Middle frontal gyrus (tissue), 1 donor: ENCODE measurements around the gene SMPDL3B.
A peak's percentile ranks its signal among the peaks of the same experiment; 100 is the strongest.
"Not testable (repeated sequence)": the region's sequence is repeated elsewhere in the genome, so short reads cannot be mapped to it uniquely, and the experiment has no call there.

ENCODE experiments used
- DNase-seq: peaks from one replicate; pipeline ENCODE4 v3.0.0-alpha.2; 2015; ENCODE audit warnings: low spot score; ENCODE audit errors: extremely low spot score

The SMPDL3B gene

DNA sequence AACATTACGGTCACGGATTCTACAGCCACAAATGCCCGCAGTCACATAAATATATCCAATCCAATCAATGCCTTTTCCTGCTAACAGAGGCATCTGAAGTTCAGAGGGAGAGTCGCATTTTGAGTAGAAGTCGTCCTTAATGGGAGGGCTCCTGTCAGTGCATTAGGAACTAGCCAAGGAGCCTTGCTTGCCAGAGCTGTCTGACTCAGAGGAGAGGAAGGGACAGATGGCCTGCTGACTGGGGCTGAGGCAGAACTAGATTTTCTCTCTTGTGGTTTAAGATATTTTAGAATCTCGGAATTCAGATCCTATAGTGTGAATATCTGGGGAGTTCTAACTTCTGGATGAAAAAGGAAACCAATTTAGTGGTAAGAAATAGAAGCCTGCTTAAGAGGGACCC lies 35.6 kb downstream of the SMPDL3B start:
- peak; percentile 27 for DNase-seq

GRCh38 chr1:27971674-27972073 lies 36.9 kb downstream of the SMPDL3B start:
- no peak for DNase-seq

DNA sequence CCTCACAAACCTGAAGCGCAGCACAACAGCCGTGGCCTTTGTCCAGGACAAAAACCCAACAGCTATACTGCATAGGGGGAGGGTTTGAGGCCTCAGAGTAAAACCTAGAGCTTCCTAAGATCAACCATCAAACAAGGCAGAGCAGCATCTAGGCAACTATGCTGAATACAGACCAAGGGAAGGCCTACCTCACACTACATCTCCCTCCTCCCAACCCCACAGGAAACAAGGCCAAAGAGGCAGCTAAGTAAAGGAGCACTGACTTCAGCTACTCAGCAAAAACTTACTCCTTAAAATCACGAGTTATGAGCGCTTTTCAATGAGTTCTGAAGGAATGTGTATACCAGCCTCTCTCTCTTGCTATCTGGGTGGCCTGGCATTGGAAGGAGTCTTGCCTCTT lies 37.3 kb downstream of the SMPDL3B start:
- no peak for DNase-seq

- DNase-seq = no peak
Observed at GRCh38 chr1:27973771-27974416, 39.1 kb downstream of the SMPDL3B start.

DNA sequence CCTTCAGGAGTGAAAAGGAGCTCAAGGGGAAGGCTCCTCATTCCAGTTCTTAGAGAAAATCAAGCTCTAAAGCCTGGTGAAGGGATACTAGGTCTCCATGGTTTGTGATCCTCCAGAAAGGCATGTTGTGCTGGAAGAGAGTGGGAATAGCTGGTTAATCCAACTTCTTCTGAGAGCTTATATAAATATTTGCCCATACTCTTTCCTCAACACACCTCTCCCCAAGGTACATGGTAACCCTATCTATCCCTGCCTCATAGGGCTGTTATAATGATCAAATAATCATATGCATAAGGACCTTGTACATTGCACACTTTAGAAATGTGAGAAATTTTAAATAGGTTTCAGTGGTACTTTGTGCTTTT lies 39.6 kb downstream of the SMPDL3B start:
- DNase-seq = no peak

DNA sequence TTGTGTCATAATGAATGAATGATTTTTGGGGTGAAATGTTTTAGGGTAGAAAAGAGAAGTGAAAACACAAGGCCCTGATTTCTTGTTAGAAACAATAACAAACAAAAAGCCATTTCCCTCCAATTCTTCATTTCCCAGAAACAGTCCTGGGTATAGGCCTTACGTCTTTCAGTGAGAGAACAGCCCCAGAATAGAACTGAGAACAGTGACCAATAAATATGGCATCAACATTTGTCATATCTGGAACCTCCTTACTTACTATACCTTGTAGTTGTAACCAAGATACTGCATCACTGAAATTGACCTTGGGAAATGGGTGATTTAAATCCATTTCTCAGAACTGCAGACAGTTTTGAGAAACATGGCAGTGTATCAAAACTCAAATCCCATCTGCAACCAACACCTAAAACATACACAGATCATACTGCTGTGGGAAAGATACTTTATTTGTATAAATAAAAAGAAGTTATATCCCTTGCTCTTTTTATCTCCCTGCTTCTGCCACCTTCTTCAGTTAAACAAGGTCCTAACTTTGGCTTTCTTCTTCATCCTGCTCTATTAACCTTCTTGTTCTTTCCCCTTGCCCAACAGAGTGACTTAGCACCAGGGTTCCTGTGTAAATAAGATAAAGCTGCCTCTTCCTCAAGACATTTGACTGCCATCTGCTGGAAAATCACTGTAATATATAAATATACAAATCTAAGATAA lies 44.5 kb downstream of the SMPDL3B start:
- peak; percentile 44 for DNase-seq

DNA sequence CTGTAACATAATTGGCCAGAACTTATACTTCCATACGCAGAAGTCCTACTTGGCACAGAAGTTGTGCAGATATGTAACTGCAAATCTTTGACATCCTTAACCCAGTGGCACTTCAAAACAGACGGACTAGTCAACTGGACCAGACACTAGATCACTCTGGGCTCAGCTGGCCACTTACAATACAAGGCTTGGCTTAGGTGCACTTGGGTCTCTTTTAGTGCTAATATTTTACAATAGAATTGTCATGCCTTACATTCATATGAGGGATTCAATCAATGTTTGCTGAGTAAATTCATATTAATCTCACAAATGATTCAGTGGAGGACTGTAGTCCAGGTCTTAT lies 45.0 kb downstream of the SMPDL3B start:
- no peak for DNase-seq

GRCh38 chr1:27980216-27980845 lies 45.5 kb downstream of the SMPDL3B start:
- no peak for DNase-seq

DNA sequence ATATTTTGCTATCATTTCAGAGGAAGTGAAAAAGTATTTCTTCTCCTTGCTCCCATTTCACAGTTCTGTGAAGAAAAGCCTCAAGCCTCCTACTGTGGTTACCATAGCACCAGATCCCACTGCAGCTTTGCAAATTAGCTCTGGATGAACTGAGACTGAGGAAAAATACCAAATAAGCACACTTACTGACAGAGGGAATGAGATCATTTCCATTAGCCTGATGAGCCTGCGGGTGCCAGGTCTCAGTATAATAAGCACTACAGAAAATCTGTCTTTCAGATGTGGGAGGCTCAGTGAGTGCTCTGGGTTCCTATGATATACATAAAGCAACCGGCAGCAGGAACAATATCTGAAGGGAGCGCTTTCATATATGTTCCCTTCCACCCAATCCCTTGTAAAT lies 46.3 kb downstream of the SMPDL3B start:
- peak; percentile 27 for DNase-seq

- DNase-seq = no peak
Observed at GRCh38 chr1:27990920-27991537, 56.2 kb downstream of the SMPDL3B start.

- no peak for DNase-seq
Observed at GRCh38 chr1:27992276-27992675, 57.5 kb downstream of the SMPDL3B start.

GRCh38 chr1:27993241-27993640 lies 58.4 kb downstream of the SMPDL3B start:
- peak; percentile 40 for DNase-seq

DNA sequence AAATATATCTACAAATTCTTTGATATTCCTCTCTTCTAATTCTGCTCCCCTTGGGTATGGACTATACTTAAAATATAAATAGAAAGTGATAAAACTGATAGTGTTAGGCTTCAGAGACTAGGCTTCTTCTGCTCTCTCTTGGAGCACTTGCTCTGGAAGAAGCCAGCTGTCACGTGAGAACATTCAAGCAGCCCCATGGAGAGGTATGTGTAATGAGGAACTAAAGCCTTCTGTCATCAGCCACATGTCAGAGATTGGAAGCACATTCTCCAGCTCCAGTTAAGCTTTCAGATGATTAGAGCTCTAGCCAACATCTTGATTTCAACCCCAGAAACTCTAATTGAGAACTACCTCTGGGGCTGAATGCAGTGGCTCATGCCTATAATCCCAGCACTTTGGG lies 59.3 kb downstream of the SMPDL3B start:
- no peak for DNase-seq

- not testable (repeated sequence) for DNase-seq
Observed at GRCh38 chr1:27994526-27994925, 59.7 kb downstream of the SMPDL3B start.

DNA sequence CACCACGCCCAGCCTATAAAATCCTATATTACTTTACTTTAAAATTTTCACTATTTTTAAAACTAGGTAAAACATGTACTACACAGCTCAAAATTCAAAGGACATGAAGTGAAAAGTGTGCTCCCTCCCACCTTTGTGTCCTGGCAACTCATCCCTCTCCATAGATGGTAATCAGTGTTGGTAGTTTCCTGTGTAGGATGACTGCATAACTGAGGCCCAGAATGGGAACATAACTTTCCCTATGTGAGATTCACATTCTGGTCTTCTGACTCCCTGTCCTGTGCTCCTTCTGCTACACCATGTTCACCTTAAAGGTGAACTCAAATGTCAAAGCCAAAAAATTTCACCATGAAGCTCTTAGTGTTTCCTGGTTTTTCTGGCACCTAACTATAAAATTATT lies 64.3 kb downstream of the SMPDL3B start:
- no peak for DNase-seq

- no peak for DNase-seq
Observed at GRCh38 chr1:28002600-28002999, 67.8 kb downstream of the SMPDL3B start.

DNA sequence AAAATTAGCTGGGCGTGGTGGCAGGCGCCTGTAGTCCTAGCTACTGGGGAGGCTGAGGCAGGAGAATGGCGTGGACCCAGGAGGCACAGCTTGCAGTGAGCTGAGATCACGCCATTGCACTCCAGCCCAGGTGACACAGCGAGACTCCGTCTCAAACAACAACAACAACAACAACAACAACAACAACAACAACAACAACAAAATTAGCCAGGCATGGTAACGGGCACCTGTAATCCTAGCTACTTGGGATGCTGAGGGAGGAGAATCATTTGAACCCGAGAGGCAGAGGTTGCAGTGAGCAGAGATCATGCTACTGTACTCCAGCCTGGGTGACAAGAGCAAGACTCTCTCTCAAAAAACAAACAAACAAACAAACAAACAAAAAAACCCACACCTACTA lies 68.3 kb downstream of the SMPDL3B start:
- not testable (repeated sequence) for DNase-seq
